ENCODE results near the gene JCHAIN. TPM values are rescaled to one million over a fixed set of nuclear protein-coding genes. Genes with fewer than 3 reads are reported as not detected.

JCHAIN gene
- total and polyA plus RNA-seq, 9 of the 15 experiments (the other 6 are each of a cell fraction or from before 2014, with no cell fraction given) = 0.04 to 0.68 (median 0.26) TPM; not detected in 5

- Histone ChIP-seq H3K4me3 (no peak overlapping the region), H2AFZ (ENCODE audit: low read depth, low read length) (peak overlapping the region; percentile 35)
- TF ChIP-seq ZNF395 (CRISPR knock-in tag; IDR thresholded peaks at IDR 0.05) (peak; percentile 68), NFYB (IDR thresholded peaks at IDR 0.05; ENCODE audit: extremely low read depth, insufficient read length) (no peak), SRSF1 (IDR thresholded peaks at IDR 0.05; ENCODE audit: low read depth, low read length) (no peak), ZNF592 (IDR thresholded peaks at IDR 0.05) (peak; percentile 92), RNF219 (CRISPR knock-in tag; IDR thresholded peaks at IDR 0.05) (no peak), BRD9 (IDR thresholded peaks at IDR 0.05; ENCODE audit: low read depth, partially characterized antibody) (peak; percentile 66), SMAD1 (IDR thresholded peaks at IDR 0.05; ENCODE audit: low read depth, low read length, partially characterized antibody) (no peak), BCOR (IDR thresholded peaks at IDR 0.05) (no peak), ARNT (IDR thresholded peaks at IDR 0.05) (0 out of 4 replicates have a peak, but pooled peaks of 1 of the 2 experiments have one; percentile 47), ZNF589 (CRISPR knock-in tag; IDR thresholded peaks at IDR 0.05; ENCODE audit: low read depth) (peak; percentile 78), C11orf30 (IDR thresholded peaks at IDR 0.05; ENCODE audit: low read depth) (peak; percentile 81), NR2C2 (CRISPR knock-in tag; IDR thresholded peaks at IDR 0.05) (no peak), NR2C2 (tag; IDR thresholded peaks at IDR 0.05) (peak; percentile 26; the same call in 1 of the 2 replicates)
Observed at GRCh38 chr4:70714079-70714887, 48.0 kb upstream of the JCHAIN start.

More at GRCh38 chr4:70714079-70714887, 48.0 kb upstream of the JCHAIN start:
- H4K20me1 ChIP-seq (replicated peaks; ENCODE audit: control insufficient read depth, insufficient read depth, low read length) = no peaks in the 10 kb centered on the region
- peak; percentile 93 for ATAC-seq
- peak; percentile 72 for FAIRE-seq
- H3K79me2 ChIP-seq (ENCODE audit: control insufficient read depth, insufficient read depth, low read length) = peaks cover 28% of the 10 kb centered on the region
- no peaks in the 10 kb centered on the region for H3K36me3 ChIP-seq (ENCODE audit: control insufficient read depth, insufficient read depth, low read length)
- H3K4me2 ChIP-seq (ENCODE audit: insufficient read depth, low read length) = peak overlapping the region; percentile 35; the same call in 1 of the 2 replicates
- H3K9me1 ChIP-seq (ENCODE audit: control insufficient read depth, insufficient read depth, low read length) = no peaks in the 10 kb centered on the region
- peak overlapping the region; percentile 56; the same call in 2 of the 3 replicates for H3K27ac ChIP-seq (ENCODE audit: extremely low read depth, low read depth, low read length)
- intact Hi-C loops (cut with micrococcal nuclease) (no loop called here), in situ Hi-C loops (cut with MboI) (no loop called here)
- CTCF ChIA-PET (ENCODE audit: low intra/inter-chr PET ratio) = no interaction called here
- 34% methylated on average over 5 of the region's 5 CpGs for WGBS (ENCODE audit: insufficient coverage, low coverage, missing lambda C conversion rate)
- no peaks in the 10 kb centered on the region for H3K9me3 ChIP-seq (replicated peaks; ENCODE audit: control insufficient read depth, insufficient read depth, low read depth, low read length)
- H3K9ac ChIP-seq (ENCODE audit: insufficient read depth in 1 of 2, low read depth in 2 of 2, low read length in 2 of 2) = peak overlapping the region in 1 of 2 experiments; percentile 61; a peak in 2 of 4 replicates
- no peaks in the 10 kb centered on the region for H3K27me3 ChIP-seq (ENCODE audit: control insufficient read depth in 2 of 2, insufficient read depth in 2 of 2, low read length in 2 of 2)
- no TSS peak for BruUV-seq (replicated peaks)
- POLR2A ChIA-PET = interaction anchor here (0.6 to 2.8 kb wide), 8 partner anchors 9 to 35 kb away, joined by 3 to 17 read pairs (median 4); partner anchors contain the start of gene UTP3
- peaks cover 8 to 27% of the 10 kb centered on the region in 2 experiments for H3K4me1 ChIP-seq (replicated peaks in 1 of 2; ENCODE audit: control insufficient read depth in 2 of 2, insufficient read depth in 2 of 2, low read length in 2 of 2)
- DNase-seq (ENCODE audit: extremely low read depth in 1 of 4, low spot score in 3 of 4) = peak in 2 of 4 experiments; percentile 45 to 70
